Stimulated activated naive CD4-positive, alpha-beta T cell treated with Interleukin-2 at 50 U/mL for 16 hours (primary cell): Measurements from ENCODE around the gene CDC42BPB.
"Not testable (repeated sequence)": the region's sequence is repeated elsewhere in the genome, so short reads cannot be mapped to it uniquely, and the experiment has no call there.

Experiments
- DNase-seq: peaks from one replicate; lab custom pipeline; 2025; lab: John Stamatoyannopoulos, UW

Gene CDC42BPB

DNA sequence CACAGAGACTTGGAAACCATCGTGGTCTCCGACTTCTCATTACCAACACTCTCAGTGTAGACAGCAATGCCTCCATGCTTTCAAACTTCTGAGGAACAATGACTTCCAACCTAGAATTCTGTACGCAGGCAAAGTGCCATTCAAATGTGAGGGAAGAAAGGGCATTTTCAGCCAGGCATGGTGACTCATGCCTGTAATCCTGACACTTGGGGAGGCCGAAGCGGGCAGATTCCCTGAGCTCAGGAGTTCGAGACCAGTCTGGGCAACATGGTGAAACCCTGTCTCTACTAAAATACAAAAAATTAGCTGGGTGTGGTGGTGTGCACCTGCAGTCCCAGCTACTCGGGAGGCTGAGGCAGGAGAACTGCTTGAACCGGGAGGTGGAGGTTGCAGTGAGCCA lies 9.9 kb downstream of the CDC42BPB start:
- DNase-seq = not testable (repeated sequence)

DNA sequence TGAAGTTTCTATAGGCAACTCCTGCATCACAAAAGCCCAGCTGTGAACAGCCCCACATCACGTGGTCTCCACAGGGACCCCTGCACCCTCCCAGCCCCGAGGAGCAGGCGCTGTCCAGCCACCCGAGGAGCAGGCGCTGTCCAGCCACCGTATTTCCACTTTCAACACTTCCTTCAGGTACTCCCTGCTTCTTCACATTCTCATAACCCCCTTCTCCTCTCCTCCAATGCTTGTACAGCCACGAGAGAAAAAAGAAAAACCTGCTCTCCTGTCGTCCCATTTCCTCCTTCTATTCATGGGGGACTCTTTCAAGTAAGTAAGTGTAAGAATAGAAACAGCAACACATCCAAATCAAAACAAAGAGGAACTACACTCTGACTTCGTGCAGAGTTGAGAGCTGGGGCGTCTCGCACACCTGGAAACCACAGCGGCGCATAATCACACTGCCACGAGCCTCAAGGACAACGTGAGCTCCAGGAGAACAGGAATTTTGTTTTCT lies 11.9 kb downstream of the CDC42BPB start:
- no peak for DNase-seq

DNA sequence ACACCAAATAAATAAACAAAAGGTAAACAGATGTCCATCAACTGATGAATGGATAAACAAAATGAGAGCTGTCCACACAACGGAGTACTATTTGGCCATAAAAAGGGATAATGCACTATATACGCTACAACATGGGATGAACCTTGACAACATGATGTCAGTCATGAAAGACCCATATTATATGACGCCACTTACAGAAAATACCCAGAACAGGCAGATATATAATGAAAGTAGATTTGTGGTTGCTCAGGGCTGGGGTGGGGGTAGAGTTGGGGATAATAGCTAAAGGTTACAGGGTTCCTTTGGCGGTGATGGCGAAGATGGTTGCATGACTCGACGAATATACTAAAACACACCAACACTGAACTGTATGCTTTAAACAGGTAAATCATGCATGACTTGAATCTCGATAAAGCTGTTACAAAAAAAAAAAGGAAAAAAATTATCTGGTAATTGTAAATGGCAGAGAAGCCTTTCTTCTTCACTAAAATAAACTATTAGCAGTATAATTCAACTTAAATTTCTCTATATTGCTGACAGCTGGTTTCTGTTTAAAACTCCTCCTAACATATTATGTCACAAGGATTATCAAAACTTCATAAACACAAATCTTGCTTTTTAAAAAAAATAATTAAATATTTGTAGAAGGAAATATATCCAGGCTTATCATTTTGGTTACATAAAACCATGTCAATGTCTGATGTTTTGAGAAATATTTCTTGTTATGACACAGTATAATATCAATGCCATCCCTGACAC lies 13.9 kb downstream of the CDC42BPB start:
- DNase-seq = no peak

DNA sequence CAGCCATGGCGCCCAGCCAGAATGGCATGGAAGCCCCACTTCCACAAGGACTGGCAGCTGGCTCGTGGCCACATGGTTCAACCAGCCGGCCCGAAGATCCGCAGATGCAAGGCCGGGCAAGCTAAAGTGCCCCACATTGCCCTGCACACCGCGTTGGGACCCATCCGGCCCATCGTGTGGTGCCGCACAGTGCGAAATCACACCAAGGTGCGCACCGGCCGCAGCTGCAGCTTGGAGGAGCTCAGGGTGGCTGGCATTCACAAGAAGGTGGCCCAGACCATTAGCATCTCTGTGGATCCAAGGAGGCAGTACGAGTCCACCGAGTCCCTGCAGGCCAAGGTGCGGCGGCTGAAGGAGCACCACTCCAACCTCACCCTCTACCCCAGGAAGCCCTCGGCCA lies 15.9 kb downstream of the CDC42BPB start:
- no peak for DNase-seq

DNA sequence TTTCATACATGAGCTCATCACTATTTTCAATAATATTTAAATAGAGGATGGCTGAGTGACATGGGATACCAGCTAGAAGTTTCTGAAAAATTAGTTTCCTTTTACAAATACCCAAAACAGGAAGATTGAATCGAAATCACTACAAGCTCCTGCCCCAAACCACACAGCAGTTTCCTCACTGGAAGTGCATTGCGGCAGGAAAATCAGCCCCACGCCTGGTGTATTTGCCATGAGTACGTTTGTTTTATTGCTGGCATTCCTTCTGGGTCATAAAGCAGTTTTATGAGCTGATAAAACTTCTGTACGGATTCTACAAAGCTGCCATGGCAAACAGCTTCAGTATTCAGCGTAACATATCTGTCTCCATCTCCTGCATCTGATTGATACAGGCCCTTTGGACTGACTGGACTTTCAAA lies 23.7 kb downstream of the CDC42BPB start:
- no peak for DNase-seq

DNA sequence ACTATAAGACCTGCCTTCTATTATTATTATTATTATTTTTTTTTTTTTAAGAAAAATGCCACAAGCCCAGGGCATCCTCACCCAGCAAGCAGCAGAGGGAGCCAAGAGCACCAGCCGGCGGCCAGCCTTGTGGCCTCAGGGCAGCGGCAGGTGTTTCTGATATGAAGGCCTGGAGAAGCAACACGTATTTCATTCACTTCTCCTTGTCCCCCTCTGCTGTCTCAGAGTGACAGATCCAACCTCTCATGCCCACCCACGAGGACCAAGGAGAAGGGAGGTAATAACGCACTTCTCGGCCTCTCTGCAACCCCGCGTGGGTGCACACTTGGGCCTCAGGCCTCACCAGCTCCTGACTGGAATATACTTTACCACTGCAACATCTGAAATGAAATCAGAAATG lies 25.4 kb downstream of the CDC42BPB start:
- DNase-seq = no peak

DNA sequence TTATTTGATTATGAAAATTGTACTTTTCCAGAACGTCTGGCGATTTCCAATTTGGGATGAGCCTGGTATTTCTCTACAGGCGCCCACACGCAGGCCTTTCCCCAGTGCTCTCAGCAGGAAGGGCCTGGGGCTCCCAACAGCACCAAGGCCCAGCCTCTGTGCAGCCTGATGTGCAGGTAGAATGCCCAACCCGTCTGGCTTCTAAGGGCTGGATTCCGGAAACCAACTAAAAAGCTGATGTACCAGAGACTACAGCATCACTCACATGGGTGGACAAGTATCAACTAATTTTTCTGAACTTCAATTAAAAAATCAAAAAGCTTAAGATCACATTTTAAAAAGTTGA lies 25.8 kb downstream of the CDC42BPB start:
- DNase-seq = no peak

DNA sequence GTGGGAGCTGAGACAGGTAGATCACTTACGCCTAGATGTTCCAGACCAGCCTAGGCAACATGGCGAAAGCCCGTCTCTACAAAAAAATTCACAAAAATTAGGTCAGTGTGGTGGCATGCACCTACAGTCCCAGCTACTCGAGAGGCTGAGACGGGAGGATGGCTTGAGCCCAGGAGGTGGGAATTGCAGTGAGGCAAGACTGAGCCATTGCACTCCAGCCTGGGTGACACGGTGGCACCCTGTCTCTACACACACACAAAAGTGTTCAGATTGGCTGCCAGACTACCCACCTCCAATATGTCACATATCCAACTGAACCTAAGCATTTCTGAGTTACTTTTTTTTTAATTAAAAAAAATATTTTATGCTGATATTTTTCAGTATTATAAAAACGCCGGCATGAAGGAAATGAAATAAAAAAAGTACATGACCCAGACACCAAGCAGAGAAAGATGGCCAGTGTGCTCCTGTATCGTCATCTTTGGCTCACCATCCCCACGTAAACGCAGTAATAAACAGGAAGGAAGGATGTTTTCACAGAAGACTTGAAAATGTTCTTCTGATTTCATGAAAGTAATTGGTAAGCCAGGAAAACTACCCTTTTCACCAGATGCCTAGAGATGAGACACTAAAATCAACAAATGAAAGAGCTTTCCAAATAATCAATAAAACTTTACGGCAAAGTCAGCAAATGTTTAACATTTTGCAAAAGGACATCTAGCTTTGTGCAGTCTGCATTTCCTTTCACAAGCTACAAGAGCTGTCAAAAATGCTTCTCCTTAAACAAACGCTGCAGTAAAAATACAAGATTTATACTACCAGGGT lies 26.4 kb downstream of the CDC42BPB start:
- no peak for DNase-seq

DNA sequence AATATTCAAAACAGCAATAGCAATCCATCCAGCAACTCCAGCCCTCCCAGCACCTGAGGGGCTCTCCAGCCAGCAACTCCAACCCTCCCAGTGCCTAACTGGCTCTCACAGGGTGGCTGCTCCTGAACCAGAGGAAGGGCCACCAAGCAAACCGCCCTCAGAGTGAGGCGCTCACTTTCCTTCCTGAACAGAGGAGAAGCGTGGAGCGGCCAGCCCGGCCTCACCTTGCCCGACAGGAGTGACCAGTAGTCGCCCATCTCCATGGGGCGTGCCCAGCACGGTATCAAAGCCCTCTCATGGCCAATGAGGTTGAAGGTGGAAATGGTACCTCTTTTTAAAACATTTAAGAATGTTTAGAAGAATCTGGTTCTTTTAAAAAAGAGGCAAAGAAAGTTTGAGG lies 27.4 kb downstream of the CDC42BPB start:
- DNase-seq = no peak

DNA sequence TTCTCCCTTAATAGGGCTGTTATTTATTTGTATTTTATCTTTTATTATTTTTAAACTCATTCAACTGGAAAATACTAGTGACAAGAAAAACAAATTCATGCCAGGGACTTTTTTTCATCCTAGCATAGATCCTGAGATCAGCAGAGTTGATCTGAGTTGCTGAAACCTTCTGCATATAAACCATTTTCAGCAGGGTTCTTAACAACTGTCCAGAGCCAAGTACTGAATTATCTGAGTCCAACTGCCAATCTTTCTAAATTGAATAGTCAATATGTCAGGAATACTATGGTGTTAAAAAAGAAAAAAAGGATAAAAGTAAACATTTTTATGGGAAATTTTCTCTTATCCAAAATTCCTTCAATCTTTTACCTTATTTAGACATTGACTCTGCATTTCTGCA lies 28.6 kb downstream of the CDC42BPB start:
- no peak for DNase-seq

DNA sequence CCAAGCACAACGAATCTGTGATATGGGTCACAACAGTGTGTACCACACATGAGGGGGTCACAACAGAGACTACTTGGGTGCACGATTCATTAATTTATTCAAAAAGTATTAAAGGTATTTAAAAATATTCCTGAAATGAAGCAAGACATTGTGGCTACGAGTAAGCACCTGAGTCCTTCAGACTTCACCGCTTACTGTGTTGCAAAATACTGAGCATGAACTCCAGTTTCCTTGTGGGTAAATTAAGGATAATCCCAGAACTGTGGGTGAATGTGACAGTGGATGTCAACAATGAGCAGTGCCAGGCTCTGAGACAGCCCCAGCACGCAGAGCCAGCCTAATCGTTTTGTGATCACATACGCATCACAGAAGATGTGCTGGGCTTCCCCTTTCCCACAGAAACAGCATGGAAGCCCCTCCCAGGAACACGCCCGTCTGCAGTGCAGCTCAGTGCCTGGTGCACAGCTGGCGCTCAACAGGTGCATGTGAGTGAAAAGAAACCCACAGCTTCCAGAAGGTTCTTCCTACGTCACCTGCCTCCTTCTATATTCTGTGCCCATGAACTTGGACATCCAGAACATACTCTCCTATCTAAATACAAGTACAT lies 29.1 kb downstream of the CDC42BPB start:
- DNase-seq = no peak

DNA sequence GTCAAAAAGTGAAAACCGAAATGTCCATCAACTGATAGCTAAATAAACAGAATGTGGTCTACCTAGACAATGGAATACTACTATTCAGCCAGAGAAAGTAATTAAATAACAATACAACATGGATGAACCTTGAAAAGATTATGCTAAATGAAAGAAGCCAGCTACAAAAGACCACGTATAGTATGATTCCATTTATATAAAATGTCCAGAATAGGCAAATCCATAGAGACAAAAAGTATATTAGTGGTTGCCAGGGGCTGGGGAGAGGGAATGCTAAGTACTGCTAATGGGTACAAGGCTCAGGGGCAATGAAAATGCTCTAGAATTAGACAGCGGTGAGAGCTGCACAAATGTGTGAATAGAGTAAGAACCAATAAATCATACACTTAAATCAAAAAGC lies 29.9 kb downstream of the CDC42BPB start:
- no peak for DNase-seq

DNA sequence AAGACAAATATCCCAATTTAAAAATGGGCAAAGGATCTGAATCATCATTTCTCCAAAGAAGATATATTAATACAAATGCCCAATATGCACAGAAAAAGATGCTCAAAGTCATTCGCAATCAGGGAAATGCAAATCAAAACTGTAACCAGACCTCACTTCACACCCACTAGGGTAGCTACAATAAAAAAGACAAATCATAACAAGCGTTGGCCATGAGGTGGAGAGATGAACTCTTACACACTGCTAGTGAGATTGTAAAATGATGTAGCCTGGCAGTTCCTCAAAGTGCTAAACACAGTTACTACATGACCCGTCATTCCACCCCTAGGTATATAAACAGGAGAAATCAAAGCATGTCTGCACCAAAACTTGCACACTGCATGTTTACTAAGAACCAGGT lies 30.4 kb downstream of the CDC42BPB start:
- no peak for DNase-seq

DNA sequence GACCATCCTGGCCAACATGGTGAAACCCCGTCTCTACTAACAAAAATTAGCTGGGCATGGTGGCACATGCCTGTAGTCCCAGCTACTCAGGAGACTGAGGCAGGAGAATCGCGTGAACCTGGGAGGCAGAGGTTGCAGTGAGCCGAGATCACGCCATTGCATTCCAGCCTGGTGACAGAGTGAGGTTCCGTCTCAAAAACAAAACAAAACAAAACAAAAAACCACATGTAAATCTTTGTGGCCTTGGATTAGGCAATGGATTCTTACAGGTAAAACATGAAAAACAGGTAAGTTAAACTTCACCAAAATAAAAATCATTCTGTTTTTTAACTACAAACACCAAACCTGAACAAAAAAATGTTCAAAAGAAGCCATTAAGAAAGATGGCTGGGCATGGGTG lies 31.2 kb downstream of the CDC42BPB start:
- not testable (repeated sequence) for DNase-seq

DNA sequence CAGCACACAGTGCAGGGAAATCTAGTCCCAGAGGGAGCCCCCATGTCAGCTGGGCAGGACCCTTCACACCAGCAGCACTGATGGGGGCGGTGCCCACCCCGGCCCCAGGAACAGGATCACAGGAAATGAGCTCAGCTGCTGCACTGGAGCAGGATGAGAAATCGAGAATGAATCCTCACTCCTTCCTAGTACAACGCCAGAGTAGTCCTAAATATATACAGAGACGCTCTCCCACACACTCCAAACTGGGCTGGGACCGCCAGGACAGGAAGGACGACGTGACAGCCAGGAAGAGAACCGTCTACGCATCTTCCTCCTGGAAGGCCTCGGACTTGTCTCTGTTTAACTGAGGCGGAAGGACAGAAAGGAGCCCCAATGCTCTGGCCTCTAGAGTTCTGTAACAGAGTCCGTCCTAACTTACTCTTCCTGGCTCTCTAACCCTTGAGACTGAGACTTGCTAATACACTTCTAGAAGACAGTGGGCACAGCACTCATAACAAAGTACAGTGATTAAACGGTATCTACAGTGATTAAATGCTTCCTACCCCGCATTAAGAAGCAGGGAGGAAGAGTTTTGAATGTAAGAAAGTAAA lies 33.4 kb downstream of the CDC42BPB start:
- DNase-seq = no peak

DNA sequence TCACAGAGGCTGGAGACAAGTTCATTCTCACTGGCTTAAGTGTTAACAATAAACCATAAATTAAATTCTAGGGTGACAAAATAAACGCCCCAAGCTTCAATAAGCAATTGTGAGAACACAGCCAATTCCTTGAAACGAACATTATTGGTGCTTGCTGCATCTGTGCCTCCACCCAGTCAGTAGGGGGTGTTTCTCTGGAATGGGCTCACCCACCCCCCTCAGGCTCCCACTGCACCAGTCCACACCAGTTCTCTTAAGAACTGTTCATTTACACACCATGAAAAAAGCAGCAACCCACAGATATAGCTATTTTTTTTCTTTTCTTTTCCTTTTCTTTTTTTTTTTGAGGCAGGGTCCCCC lies 34.7 kb downstream of the CDC42BPB start:
- no peak for DNase-seq

DNA sequence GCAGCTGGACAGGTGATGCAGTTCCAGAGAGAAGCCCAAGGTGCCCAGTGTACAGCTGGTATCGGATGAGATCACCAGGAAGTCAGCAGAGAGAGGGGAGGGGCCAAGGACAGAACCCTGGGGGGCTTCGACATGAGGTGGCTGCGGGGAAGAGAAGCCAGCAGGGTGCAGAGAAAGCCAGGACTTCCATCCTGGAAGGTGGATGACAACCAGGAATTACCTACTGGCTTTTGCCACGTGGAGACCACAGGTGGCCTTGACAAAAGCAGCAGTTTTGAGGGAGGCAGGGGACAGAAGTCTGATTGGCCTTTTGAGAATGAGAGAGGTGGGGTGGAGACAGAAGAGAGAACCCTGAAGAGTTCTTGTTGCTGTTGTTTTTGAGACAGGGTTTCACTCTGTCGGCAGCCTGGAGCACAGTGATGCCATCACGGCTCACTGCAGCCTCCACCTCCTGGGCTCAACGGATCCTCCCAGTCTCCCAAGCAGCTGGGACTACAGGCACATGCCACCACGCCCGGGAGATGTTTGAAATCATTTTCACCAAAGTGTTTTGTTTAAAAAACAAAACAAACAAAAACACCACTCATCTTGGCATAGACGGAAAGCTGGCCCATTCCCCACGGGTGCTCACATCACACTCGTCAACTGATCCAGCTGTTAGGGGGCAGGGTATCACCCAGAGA lies 35.2 kb downstream of the CDC42BPB start:
- no peak for DNase-seq

DNA sequence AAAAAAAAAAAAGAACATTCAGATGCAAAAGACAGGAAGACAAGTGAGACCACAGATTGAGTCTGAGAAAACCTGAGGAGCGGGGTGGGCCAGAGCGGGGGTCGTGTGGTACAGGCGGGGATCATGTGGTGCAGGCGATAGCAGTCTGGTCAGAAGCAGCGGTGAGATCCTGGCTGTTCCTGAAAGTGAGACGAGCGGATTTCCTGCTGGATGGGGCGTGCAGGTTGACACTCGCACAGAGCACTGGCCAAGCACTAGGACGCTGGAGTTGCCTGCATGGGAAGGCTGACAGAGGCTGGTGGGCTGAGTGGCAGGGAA lies 35.7 kb downstream of the CDC42BPB start:
- no peak for DNase-seq

DNA sequence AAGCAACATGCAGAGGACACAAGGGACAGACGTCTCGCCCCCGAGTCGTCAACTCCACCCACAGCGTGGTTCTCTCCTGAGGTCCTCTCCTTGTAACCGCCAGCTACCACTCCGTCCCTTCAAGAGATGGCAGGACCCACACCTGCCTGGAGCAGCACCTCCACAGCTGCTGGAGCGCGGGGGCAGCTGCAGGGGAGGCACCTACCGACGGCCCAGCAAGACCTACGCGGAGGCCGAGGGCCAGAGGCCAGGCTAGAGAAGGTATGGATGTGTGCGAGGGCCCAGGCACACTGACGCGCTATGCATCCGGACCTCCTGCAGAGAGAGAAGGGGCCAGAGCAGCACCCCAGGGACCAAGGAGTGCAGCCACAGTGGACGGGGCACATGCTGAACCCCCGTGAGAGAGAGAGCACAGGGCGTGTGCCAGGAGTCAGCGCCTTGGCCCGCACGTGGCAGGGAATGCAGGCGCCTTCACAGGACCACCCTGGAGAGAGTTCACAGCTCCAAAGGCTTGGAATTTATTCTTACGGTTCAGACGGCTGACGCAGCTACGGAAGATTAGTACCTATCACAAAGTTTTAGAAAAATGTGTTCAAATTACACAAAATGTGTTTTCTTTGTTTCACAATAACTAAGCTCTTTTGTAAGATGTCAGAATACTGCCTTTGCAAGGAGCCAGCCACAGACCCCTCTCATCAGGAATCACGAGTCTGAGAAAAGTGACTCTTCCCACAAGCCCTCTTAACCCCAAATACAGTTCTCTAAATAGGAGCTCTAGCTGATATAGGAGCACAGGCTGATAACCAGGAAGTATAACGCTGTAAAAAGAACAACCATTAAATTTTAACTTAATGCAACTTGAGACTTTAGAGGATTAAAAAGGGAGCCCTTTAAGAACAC lies 36.8 kb downstream of the CDC42BPB start:
- DNase-seq = no peak

DNA sequence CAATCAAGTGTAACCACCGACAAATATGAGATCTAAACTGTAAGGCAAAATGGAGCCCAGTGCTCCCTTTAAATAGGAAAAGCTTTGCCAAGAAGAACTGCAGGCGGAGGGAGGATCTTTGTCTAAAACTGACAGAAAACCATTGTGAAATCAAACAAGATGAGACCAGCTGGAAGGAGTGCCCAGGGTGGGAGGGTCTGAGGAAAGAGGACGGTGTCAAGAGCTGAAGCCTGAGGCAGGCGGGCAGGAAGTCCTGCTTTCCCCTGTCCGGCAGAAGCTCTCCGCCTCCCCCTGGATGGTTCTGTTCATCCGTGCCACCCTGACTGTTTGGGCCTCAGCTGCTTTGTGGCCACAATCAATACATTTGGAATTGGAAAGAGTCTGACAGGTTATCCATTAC lies 37.5 kb downstream of the CDC42BPB start:
- DNase-seq = no peak

DNA sequence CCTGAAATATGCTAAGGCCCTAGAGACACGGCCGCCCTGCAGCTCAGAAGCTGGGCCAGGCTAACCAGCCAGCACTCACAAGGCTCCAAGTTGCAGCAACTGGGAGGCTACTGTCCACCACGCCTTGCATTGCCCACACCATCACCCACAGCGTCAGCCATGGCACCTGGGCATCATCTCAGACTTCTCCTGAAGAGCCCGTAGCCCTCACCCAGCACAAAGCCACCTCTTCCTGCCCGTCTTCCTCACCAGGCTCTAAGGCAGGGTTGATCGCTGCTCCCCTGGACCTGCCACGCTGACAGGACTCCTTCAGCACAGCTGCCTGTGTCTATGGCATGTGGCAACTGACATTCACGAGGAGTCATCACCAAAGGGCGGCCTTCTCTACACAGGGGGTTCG lies 38.1 kb downstream of the CDC42BPB start:
- DNase-seq = no peak
